MM.1S (cell line): ENCODE results near the gene PTPN1.
A peak's percentile ranks its signal among the peaks of the same experiment; 100 is the strongest.

Source experiments
- DNase-seq: peaks from one replicate; pipeline ENCODE4 v3.0.0-alpha.2; 2015
- H2AFZ ChIP-seq: fragments of 300-600 bp; sonication (generic); 2 replicates; pipeline ENCODE4 v1.6.0; 2016; ENCODE audit warnings: antibody characterized with exemption, low read length
- H3F3A ChIP-seq: fragments of 300-600 bp; sonication (generic); 2 replicates; pipeline ENCODE4 v1.6.1; 2016; ENCODE audit warnings: mild to moderate bottlenecking, antibody characterized with exemption, low read length, moderate library complexity, mixed read lengths; ENCODE audit not compliant: insufficient read depth
- H3K27ac ChIP-seq: fragments of 300-600 bp; sonication (generic); 2 replicates; pipeline ENCODE4 v1.5.1; 2016; ENCODE audit warnings: mild to moderate bottlenecking, low read length
- H3K27me3 ChIP-seq: fragments of 300-600 bp; sonication (generic); replicated peaks from 2 replicates; pipeline ENCODE4 v1.6.0; 2016; ENCODE audit warnings: low read length; ENCODE audit not compliant: insufficient read depth
- H3K36me3 ChIP-seq: fragments of 300-600 bp; sonication (generic); replicated peaks from 2 replicates; pipeline ENCODE4 v1.6.1; 2016; ENCODE audit warnings: mild to moderate bottlenecking, low read length, mixed read lengths; ENCODE audit not compliant: insufficient read depth
- H3K4me1 ChIP-seq: fragments of 300-600 bp; sonication (generic); 2 replicates; pipeline ENCODE4 v1.6.1; 2016; ENCODE audit warnings: low read length, mixed read lengths
- H3K4me2 ChIP-seq: fragments of 300-600 bp; sonication (generic); 2 replicates; pipeline ENCODE4 v1.6.0; 2016; ENCODE audit warnings: low read depth, low read length
- H3K4me3 ChIP-seq: fragments of 300-600 bp; sonication (generic); 2 replicates; pipeline ENCODE4 v1.5.1; 2016; ENCODE audit warnings: low read length, mixed read lengths
- H3K79me2 ChIP-seq: fragments of 300-600 bp; sonication (generic); 2 replicates; pipeline ENCODE4 v1.6.1; 2016; ENCODE audit warnings: mixed run types, low read length, mixed read lengths
- H3K9ac ChIP-seq: fragments of 300-600 bp; sonication (generic); 2 replicates; pipeline ENCODE4 v1.6.1; 2016; ENCODE audit warnings: low read length, mixed read lengths
- H3K9me2 ChIP-seq: fragments of 300-600 bp; sonication (generic); replicated peaks from 2 replicates; pipeline ENCODE4 v1.6.1; 2016; ENCODE audit warnings: mild to moderate bottlenecking, low read length, mixed read lengths; ENCODE audit not compliant: insufficient read depth
- H3K9me3 ChIP-seq: fragments of 300-600 bp; sonication (generic); replicated peaks from 2 replicates; pipeline ENCODE4 v1.6.1; 2016; ENCODE audit warnings: mild to moderate bottlenecking, low read length, mixed read lengths; ENCODE audit not compliant: insufficient read depth
- H4K20me1 ChIP-seq: fragments of 300-600 bp; sonication (generic); 2 replicates; pipeline ENCODE4 v1.6.1; 2016; ENCODE audit warnings: mild to moderate bottlenecking, low read length, moderate library complexity, mixed read lengths; ENCODE audit not compliant: insufficient read depth
- CTCF ChIP-seq: fragments of 300-600 bp; sonication (generic); IDR thresholded peaks from 2 replicates; pipeline ENCODE4 v1.5.1; 2016; ENCODE audit warnings: antibody characterized with exemption, low read length, mixed read lengths
- EZH2 ChIP-seq: fragments of 300-600 bp; sonication (generic); optimal IDR thresholded peaks from 2 replicates; pipeline ENCODE3; 2017; ENCODE audit warnings: low read depth, mild to moderate bottlenecking, antibody characterized with exemption, low read length, mixed read lengths
- EZH2phosphoT487 ChIP-seq: fragments of 300-600 bp; sonication (generic); IDR thresholded peaks from 2 replicates; pipeline ENCODE4 v1.6.1; 2018; ENCODE audit warnings: antibody characterized with exemption, low read length

The PTPN1 gene

GRCh38 chr20:50601511-50602431, 91.6 kb downstream of the PTPN1 start:
- Histone ChIP-seq H3K4me3 (no peak overlapping the region), H3K4me1 (0 out of 2 replicates have a peak, but pooled peaks cover 8% of the 10 kb centered on the region), H3K27ac (no peak overlapping the region), H4K20me1 (no peaks in the 10 kb centered on the region), H3K36me3 (no peaks in the 10 kb centered on the region), H3K27me3 (no peaks in the 10 kb centered on the region), H3K9ac (no peak overlapping the region), H3K79me2 (no peaks in the 10 kb centered on the region), H3K4me2 (no peak overlapping the region), H2AFZ (no peak overlapping the region), H3F3A (no peaks in the 10 kb centered on the region), H3K9me3 (no peaks in the 10 kb centered on the region), H3K9me2 (no peaks in the 10 kb centered on the region)
- TF ChIP-seq EZH2phosphoT487 (no peak), EZH2 (no peak), CTCF (no peak)
- DNase-seq = peak; percentile 21

GRCh38 chr20:50602432-50603088, 92.4 kb downstream of the PTPN1 start:
- no peak overlapping the region for H3K27ac ChIP-seq
- H3K27me3 ChIP-seq = no peaks in the 10 kb centered on the region
- no peak overlapping the region for H2AFZ ChIP-seq
- H3K9me3 ChIP-seq = no peaks in the 10 kb centered on the region
- no peak for DNase-seq
- H3K4me2 ChIP-seq = no peak overlapping the region
- no peak overlapping the region for H3K4me3 ChIP-seq
- no peaks in the 10 kb centered on the region for H3F3A ChIP-seq
- TF ChIP-seq EZH2phosphoT487 = no peak
- TF ChIP-seq EZH2 = no peak
- TF ChIP-seq CTCF = no peak
- 0 out of 2 replicates have a peak, but pooled peaks cover 8% of the 10 kb centered on the region for H3K4me1 ChIP-seq
- H3K36me3 ChIP-seq = no peaks in the 10 kb centered on the region
- H3K9ac ChIP-seq = no peak overlapping the region
- H4K20me1 ChIP-seq = no peaks in the 10 kb centered on the region
- H3K79me2 ChIP-seq = no peaks in the 10 kb centered on the region
- H3K9me2 ChIP-seq = no peaks in the 10 kb centered on the region

- DNase-seq = no peak
- Histone ChIP-seq H3K4me3 (no peak overlapping the region), H2AFZ (no peak overlapping the region), H3K4me1 (0 out of 2 replicates have a peak, but pooled peaks cover 8% of the 10 kb centered on the region), H3K79me2 (no peaks in the 10 kb centered on the region), H3K27me3 (no peaks in the 10 kb centered on the region), H3K9ac (no peak overlapping the region), H3F3A (no peaks in the 10 kb centered on the region), H3K9me2 (no peaks in the 10 kb centered on the region), H4K20me1 (no peaks in the 10 kb centered on the region), H3K27ac (no peak overlapping the region), H3K4me2 (no peak overlapping the region), H3K9me3 (no peaks in the 10 kb centered on the region), H3K36me3 (no peaks in the 10 kb centered on the region)
- TF ChIP-seq EZH2 (no peak), CTCF (no peak), EZH2phosphoT487 (no peak)
Observed at GRCh38 chr20:50604451-50604850, 94.3 kb downstream of the PTPN1 start.
